SU-DHL-6 (cell line): Measurements from ENCODE around the gene SKP1.

Experiments used
- H2AFZ ChIP-seq: fragments of 200-600 bp; sonication (generic); 2 replicates; pipeline ENCODE4 v1.6.1; 2014; ENCODE audit warnings: low read depth, mild to moderate bottlenecking, moderate library complexity, mixed read lengths, antibody characterized with exemption, low read length; ENCODE audit not compliant: severe bottlenecking
- H3F3A ChIP-seq: fragments of 200-600 bp; shearing (Covaris generic); 2 replicates; pipeline ENCODE4 v1.6.0; 2016; ENCODE audit warnings: antibody characterized with exemption, mild to moderate bottlenecking; ENCODE audit not compliant: insufficient read depth
- H3K27ac ChIP-seq: fragments of 200-600 bp; sonication (generic); 2 replicates; pipeline ENCODE4 v1.5.1; 2016; ENCODE audit warnings: low read depth, mild to moderate bottlenecking, low read length, moderate library complexity, mixed read lengths
- H3K27me3 ChIP-seq: fragments of 200-600 bp; sonication (generic), shearing (Covaris generic); 2 replicates; pipeline ENCODE4 v1.6.0; 2014; ENCODE audit warnings: mild to moderate bottlenecking, low read length
- H3K36me3 ChIP-seq: fragments of 200-600 bp; sonication (generic); 2 replicates; pipeline ENCODE4 v1.6.1; 2014; ENCODE audit warnings: mild to moderate bottlenecking, low read length, mixed read lengths
- H3K4me2 ChIP-seq: fragments of 300-600, 200-600 bp; shearing (Covaris generic), sonication (generic); 2 replicates; pipeline ENCODE4 v1.6.0; 2014; ENCODE audit warnings: low read length, low read depth, mild to moderate bottlenecking; ENCODE audit not compliant: poor library complexity, severe bottlenecking
- H3K4me3 ChIP-seq: fragments of 200-600 bp; sonication (generic); 2 replicates; pipeline ENCODE4 v1.5.1; 2014; ENCODE audit warnings: antibody characterized with exemption, low read length, mild to moderate bottlenecking, mixed read lengths; ENCODE audit not compliant: insufficient read depth, poor library complexity, severe bottlenecking
- H3K79me2 ChIP-seq: fragments of 200-600 bp; sonication (generic); 2 replicates; pipeline ENCODE4 v1.6.1; 2014; ENCODE audit warnings: mild to moderate bottlenecking, low read length, moderate library complexity; ENCODE audit not compliant: insufficient read depth
- H3K9ac ChIP-seq: fragments of 200-600 bp; sonication (generic); 2 replicates; pipeline ENCODE4 v1.7.0; 2014; ENCODE audit warnings: mild to moderate bottlenecking, low read length
- H3K9me2 ChIP-seq: fragments of 200-600 bp; sonication (generic); replicated peaks from 2 replicates; pipeline ENCODE4 v1.6.1; 2014; ENCODE audit warnings: low read length; ENCODE audit not compliant: insufficient read depth
- H3K9me3 ChIP-seq: fragments of 200-600 bp; sonication (generic); 2 replicates; pipeline ENCODE4 v1.6.1; 2014; ENCODE audit warnings: low read length, mixed read lengths; ENCODE audit not compliant: insufficient read depth
- H4K20me1 ChIP-seq: fragments of 200-600 bp; sonication (generic); 2 replicates; pipeline ENCODE4 v1.6.1; 2014; ENCODE audit warnings: low read depth, mild to moderate bottlenecking, antibody characterized with exemption, low read length, moderate library complexity, mixed read lengths
- EZH2phosphoT487 ChIP-seq: fragments of 200-600 bp; sonication (generic), shearing (Covaris generic); conservative IDR thresholded peaks from 2 replicates; pipeline ENCODE4 v1.6.1; 2018; ENCODE audit warnings: mild to moderate bottlenecking, antibody characterized with exemption, low read length, moderate library complexity, mixed read lengths
- TF ChIP-seq, protein P1 (sequence below): fragments of 200-600 bp; sonication (generic); IDR thresholded peaks from one replicate; pipeline ENCODE4 v1.5.1; 2017; ENCODE audit warnings: antibody characterized with exemption, mild to moderate bottlenecking, low read length, moderate library complexity; ENCODE audit not compliant: insufficient read depth, poor library complexity, severe bottlenecking

SKP1 gene

DNA sequence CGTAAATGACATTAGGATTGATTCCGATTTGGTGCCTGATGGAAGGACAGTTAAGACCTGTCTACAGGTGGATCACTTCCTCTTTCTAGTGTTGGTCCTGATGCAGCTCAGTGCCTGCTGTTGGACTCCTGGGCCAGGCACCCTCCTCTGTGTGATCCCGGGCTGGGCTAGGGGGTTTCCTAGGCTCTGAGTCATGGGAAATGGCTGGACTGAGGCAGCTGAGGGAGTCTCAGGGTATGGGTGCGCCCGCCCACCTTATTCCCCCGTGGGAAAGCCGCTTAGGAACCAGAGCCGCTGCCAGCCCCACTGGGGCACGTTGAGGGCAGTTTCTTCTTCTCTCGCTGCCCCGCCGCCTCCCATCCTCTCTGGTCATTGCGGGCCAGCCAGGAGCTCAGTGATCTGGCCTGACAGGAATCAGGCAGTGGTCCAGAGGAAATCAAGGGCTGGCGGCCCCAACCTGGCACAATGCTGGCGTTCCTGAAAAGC, 49.3 kb downstream of the SKP1 start:
- no peaks in the 10 kb centered on the region for H4K20me1 ChIP-seq

DNA sequence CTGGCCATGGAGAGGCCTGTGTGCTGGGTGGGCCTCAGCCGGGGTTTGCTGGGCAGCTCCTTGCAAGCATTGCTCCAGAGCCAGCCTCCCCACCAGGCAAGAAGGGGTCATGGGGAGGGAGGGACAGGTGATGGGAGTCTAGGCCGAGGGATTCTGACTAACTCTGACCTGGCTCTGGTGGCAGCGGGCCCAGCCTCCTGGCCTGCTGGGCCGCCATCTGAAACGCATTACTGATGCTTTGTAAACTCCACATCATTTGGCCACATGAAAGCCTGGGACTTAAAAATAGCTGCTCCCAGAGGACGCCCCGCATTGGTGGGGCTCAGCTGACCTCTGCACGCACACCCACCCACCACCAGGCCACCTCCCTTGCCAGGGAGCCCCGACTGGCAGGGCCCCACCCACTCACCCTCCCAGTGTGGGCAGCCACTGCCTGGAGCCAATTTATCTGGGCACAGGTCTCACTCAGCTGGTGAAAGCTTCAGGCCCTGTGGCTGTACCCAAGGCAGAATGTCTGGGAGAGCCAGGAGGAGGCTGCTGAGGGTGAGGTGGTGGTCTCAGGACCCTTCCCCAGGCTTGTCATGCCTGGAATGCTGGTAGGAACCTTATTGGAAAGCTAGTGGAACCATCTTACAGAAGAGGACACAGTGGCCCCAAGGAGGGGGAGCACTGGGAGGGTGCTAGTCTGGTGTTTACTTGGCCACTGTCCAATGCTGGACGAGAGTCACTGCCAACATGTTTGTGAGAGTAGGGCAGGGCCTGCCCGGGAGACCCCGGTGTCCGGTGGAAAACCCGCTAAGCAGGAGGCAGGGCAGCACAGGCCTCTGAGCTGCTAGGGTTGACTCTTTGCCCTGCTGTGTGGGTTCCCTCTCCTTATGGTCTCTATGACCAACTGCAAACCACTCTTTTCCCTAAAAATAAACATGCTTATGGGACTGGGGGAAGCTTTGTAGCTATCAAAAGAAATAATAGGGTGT, 51.4 kb downstream of the SKP1 start:
- no peaks in the 10 kb centered on the region for H3K9me3 ChIP-seq
- TF ChIP-seq, protein P1, sequence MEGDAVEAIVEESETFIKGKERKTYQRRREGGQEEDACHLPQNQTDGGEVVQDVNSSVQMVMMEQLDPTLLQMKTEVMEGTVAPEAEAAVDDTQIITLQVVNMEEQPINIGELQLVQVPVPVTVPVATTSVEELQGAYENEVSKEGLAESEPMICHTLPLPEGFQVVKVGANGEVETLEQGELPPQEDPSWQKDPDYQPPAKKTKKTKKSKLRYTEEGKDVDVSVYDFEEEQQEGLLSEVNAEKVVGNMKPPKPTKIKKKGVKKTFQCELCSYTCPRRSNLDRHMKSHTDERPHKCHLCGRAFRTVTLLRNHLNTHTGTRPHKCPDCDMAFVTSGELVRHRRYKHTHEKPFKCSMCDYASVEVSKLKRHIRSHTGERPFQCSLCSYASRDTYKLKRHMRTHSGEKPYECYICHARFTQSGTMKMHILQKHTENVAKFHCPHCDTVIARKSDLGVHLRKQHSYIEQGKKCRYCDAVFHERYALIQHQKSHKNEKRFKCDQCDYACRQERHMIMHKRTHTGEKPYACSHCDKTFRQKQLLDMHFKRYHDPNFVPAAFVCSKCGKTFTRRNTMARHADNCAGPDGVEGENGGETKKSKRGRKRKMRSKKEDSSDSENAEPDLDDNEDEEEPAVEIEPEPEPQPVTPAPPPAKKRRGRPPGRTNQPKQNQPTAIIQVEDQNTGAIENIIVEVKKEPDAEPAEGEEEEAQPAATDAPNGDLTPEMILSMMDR = no peak
- TF ChIP-seq EZH2phosphoT487 = no peak
- H3K9ac ChIP-seq = no peak overlapping the region
- H3K27me3 ChIP-seq = no peaks in the 10 kb centered on the region
- H3K79me2 ChIP-seq = no peaks in the 10 kb centered on the region
- no peaks in the 10 kb centered on the region for H3F3A ChIP-seq
- H4K20me1 ChIP-seq = no peaks in the 10 kb centered on the region
- no peaks in the 10 kb centered on the region for H3K9me2 ChIP-seq
- H3K4me3 ChIP-seq = no peak overlapping the region
- no peak overlapping the region for H3K4me2 ChIP-seq
- no peaks in the 10 kb centered on the region for H3K36me3 ChIP-seq
- no peak overlapping the region for H2AFZ ChIP-seq
- no peak overlapping the region for H3K27ac ChIP-seq

More for the DNA sequence above, 49.3 kb downstream of the SKP1 start:
- no peaks in the 10 kb centered on the region for H3K27me3 ChIP-seq
- no peak for TF ChIP-seq EZH2phosphoT487
- TF ChIP-seq, protein P1 = no peak
- no peak overlapping the region for H3K4me3 ChIP-seq
- H3K9me3 ChIP-seq = no peaks in the 10 kb centered on the region
- no peaks in the 10 kb centered on the region for H3K36me3 ChIP-seq
- no peak overlapping the region for H3K4me2 ChIP-seq
- H3F3A ChIP-seq = no peaks in the 10 kb centered on the region
- H3K27ac ChIP-seq = no peak overlapping the region
- H3K9me2 ChIP-seq = no peaks in the 10 kb centered on the region
- H3K9ac ChIP-seq = no peak overlapping the region
- H3K79me2 ChIP-seq = no peaks in the 10 kb centered on the region
- no peak overlapping the region for H2AFZ ChIP-seq

DNA sequence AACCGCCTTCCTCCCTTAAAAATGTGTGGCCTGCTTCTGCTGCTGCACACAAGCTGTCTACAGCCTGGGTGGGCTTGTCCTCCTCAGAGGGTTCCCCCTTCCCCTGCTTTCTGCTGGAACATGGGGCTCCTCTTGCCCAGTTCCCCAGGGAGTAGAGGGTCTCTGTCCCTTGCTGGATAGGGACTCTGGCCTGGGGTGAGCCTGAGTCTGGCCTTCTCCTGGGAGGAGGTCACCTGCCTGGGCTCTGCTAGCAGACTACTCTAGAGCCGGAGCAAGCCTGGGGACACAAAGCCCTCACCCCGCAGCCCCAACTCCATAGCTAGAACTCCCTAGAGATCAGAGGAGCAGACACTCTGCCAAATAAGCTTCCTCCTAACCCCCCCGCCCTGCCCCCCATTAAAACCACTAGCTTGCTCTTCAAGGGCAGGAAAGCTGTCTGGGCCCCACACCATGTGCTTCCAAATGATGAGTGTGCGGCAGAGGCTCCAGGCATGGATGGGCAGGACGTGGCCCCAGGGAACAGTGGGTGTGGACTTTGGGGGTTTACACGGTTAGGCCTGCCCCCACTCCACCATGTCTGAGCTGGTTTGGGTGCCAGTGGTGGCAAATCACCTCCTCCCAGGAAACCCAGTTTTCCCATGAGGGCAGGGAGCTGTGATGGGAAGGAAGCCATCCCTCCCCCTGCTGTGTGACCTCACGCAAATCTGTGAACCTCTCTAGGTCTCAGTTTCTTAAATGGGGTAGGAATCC, 52.3 kb downstream of the SKP1 start:
- H3K9ac ChIP-seq = no peak overlapping the region
- no peak overlapping the region for H3K4me2 ChIP-seq
- TF ChIP-seq, protein P1 = no peak
- no peak for TF ChIP-seq EZH2phosphoT487
- H3K9me3 ChIP-seq = no peaks in the 10 kb centered on the region
- H3K9me2 ChIP-seq = no peaks in the 10 kb centered on the region
- no peaks in the 10 kb centered on the region for H3K79me2 ChIP-seq
- H3K4me3 ChIP-seq = no peak overlapping the region
- no peaks in the 10 kb centered on the region for H3F3A ChIP-seq
- no peak overlapping the region for H2AFZ ChIP-seq
- no peaks in the 10 kb centered on the region for H4K20me1 ChIP-seq
- no peaks in the 10 kb centered on the region for H3K27me3 ChIP-seq
- no peak overlapping the region for H3K27ac ChIP-seq
- H3K36me3 ChIP-seq = no peaks in the 10 kb centered on the region
